Transverse colon (tissue), 4 donors: ENCODE measurements around the gene ELN. TPM values are rescaled to one million over a fixed set of nuclear protein-coding genes. Genes with fewer than 3 reads are reported as not detected.

Experiments used
- DNase-seq: peaks from one replicate; pipeline ENCODE4 v3.0.0-alpha.2; 2019
- H3K27ac ChIP-seq, 4 donors: fragments of 200-600 bp; sonication (generic); 2 replicates each; pipeline ENCODE4 v1.5.1; 2016 to 2018; ENCODE audit warnings: inconsistent platforms in 4 of 4
- H3K27me3 ChIP-seq: fragments of 200-600 bp; sonication (generic); 2 replicates; pipeline ENCODE4 v1.5.1; 2017; ENCODE audit warnings: inconsistent platforms
- H3K36me3 ChIP-seq, 4 donors: fragments of 200-600 bp; sonication (generic); 2 replicates each; pipeline ENCODE4 v1.5.1; 2017 to 2019; ENCODE audit warnings: inconsistent platforms in 4 of 4
- H3K4me1 ChIP-seq, 4 donors: fragments of 200-600 bp; sonication (generic); 2 replicates each; pipeline ENCODE4 v1.5.1; 2017 to 2020; ENCODE audit warnings: inconsistent platforms in 4 of 4
- H3K4me3 ChIP-seq, 4 donors: fragments of 200-600 bp; sonication (generic); 1 replicate in 1 of 4; 2 replicates in 3 of 4; pipeline versions ENCODE4 v1.5.1 to v1.6.1; 2017 to 2019; ENCODE audit warnings: inconsistent platforms in 4 of 4
- H3K9me3 ChIP-seq, 2 donors: fragments of 200-600 bp; sonication (generic); 2 replicates each; pipeline ENCODE4 v1.5.1; 2017 to 2019; ENCODE audit warnings: inconsistent platforms in 2 of 2
- CTCF ChIP-seq, 5 experiments: fragments of 200-600 bp in 3 of 5; fragments of 450-650 bp in 2 of 5; sonication (generic) in 3 of 5; IDR thresholded peaks; 1 replicate in 2 of 5; 2 replicates in 3 of 5; pipeline ENCODE4 v1.5.1; 2016 to 2017; ENCODE audit warnings: antibody characterized with exemption in 5 of 5, inconsistent platforms in 3 of 5, mild to moderate bottlenecking in 2 of 5, moderate library complexity in 1 of 5
- EP300 ChIP-seq: sonication (generic); formaldehyde crosslinking; IDR thresholded peaks from one replicate; pipeline ENCODE4 v1.6.1; 2017; ENCODE audit warnings: antibody characterized with exemption, low read depth
- POLR2A ChIP-seq: fragments of 450-650 bp; IDR thresholded peaks from one replicate; pipeline ENCODE4 v1.6.1; 2016; ENCODE audit warnings: antibody characterized with exemption, mild to moderate bottlenecking, moderate library complexity
- POLR2AphosphoS5 ChIP-seq, 3 donors: sonication (generic); formaldehyde crosslinking; IDR thresholded peaks; one replicate each; pipeline ENCODE4 v1.6.1; 2016; ENCODE audit warnings: antibody characterized with exemption in 3 of 3
- WGBS, 2 donors: methylation state at CpG; one replicate each; pipeline ENCODE4 v1.1.5; 2018; ENCODE audit warnings: low coverage in 1 of 2; 5-methylcytosine and 5-hydroxymethylcytosine counted together
- in situ Hi-C, 4 donors: fragments of 200-750 bp; cut with MboI; loops; one replicate each; pipeline versions ENCODE4 v1.15.0 to v1.15.1; 2017; ENCODE audit warnings: low sequenced_read_pairs in 3 of 4, low pct_ligation_motif_present in 1 of 4, low pct_unique_long_range_greater_than_20kb in 1 of 4
- intact Hi-C: fragments of 100-400 bp; cut with DNase I; formaldehyde crosslinking; loops from one replicate; pipeline ENCODE4 v1.15.1; 2023; ENCODE audit warnings: low total_unique reads
- total RNA-seq, 4 donors: library from RNA; depleted of rRNA; stranded (reverse); fragments of >200 nt; gene quantifications; one replicate each; pipeline ENCODE4 v1.1.0, GENCODE V29; 2016

ELN gene
- total RNA-seq, 4 donors from 2014 or later, result 8.4 to 147 (median 25.8) TPM

DNA sequence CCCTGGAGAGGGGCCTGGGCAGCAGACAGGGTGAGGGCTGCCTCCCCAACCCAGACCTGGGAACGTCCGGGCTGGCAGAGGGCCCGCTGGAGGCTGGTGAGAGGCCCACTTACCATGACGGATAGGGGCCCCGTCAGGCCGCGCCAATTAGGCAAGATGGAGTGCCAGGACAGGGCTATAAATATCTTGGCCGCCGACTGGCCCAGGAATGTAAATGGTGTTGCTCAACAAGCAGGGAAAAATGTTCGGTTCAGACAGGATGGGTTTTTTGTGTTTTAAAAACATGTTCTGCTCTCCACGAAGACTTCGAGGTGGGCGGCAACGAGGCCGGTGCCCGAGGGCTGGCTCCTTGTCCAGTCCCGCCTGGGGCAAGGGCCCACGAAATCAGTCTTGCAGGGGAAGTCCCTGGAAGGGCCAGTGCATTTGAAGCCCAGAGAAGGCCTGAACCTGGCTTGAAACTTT is 35.8 kb upstream of the ELN start:
- DNase-seq, result no peak
- TF ChIP-seq POLR2A (no peak), CTCF (IDR thresholded peaks at IDR 0.05) (no peak), POLR2AphosphoS5 (IDR thresholded peaks at IDR 0.05) (peak; percentile 46 to 76 (median 65)), EP300 (no peak)
- 67 to 93% methylated on average over 8 to 18 of the region's 18 CpGs for WGBS, 2 donors
- intact Hi-C loops, result no loop called here
- no peaks in the 10 kb centered on the region for H3K27me3 ChIP-seq
- no peaks in the 10 kb centered on the region for H3K36me3 ChIP-seq
- in situ Hi-C loops, result no loop called here
- peaks cover 5 to 12% of the 10 kb centered on the region in 2 donors for H3K9me3 ChIP-seq
- H3K4me3 ChIP-seq, result no peak overlapping the region
- H3K27ac ChIP-seq, result peak overlapping the region; percentile 46 to 75 (median 66)
- peaks cover 11 to 24% (median 21%) of the 10 kb centered on the region in 4 donors for H3K4me1 ChIP-seq

GRCh38 chr7:73994023-73994422 is 34.0 kb upstream of the ELN start:
- peaks cover 5 to 12% of the 10 kb centered on the region in 2 donors for H3K9me3 ChIP-seq
- 44 to 79% methylated on average over 7 of the region's 7 CpGs for WGBS, 2 donors
- TF ChIP-seq CTCF (IDR thresholded peaks at IDR 0.05), result no peak
- TF ChIP-seq POLR2AphosphoS5 (IDR thresholded peaks at IDR 0.05), result peak in 2 of 3 donors; percentile 5 to 30
- TF ChIP-seq EP300, result no peak
- TF ChIP-seq POLR2A, result no peak
- H3K4me3 ChIP-seq, result no peak overlapping the region
- intact Hi-C loops (no loop called here), in situ Hi-C loops (no loop called here)
- no peak for DNase-seq
- H3K27ac ChIP-seq, result peak overlapping the region; percentile 8 to 66 (median 44)
- peaks cover 11 to 32% (median 24%) of the 10 kb centered on the region in 4 donors for H3K4me1 ChIP-seq
- no peaks in the 10 kb centered on the region for H3K36me3 ChIP-seq
- H3K27me3 ChIP-seq, result no peaks in the 10 kb centered on the region

DNA sequence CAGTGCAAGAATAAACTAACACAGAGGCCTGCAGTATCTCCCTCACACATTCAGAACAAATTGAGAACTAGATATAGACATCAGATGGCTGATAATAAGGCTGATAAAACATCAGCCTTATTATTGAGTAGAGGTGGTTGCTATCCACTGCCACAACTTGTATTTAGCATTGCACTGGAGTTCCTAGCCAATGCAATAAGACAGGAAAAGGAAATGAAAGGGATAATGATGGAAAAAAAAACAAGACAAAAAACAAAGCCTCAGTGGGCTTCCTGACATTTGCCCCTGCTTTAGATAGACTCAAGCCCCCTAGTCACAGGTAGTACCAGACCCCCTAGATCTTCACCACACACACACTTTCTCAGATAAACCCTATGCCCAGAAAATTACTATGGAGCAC is 33.2 kb upstream of the ELN start:
- peak overlapping the region in 3 of 4 donors; percentile 7 to 43 (median 41) for H3K27ac ChIP-seq
- peaks cover 5 to 12% of the 10 kb centered on the region in 2 donors for H3K9me3 ChIP-seq
- H3K4me1 ChIP-seq, result peaks cover 11 to 39% (median 29%) of the 10 kb centered on the region in 4 donors
- in situ Hi-C loops (no loop called here), intact Hi-C loops (no loop called here)
- no peak overlapping the region for H3K4me3 ChIP-seq
- H3K27me3 ChIP-seq, result no peaks in the 10 kb centered on the region
- H3K36me3 ChIP-seq, result no peaks in the 10 kb centered on the region
- TF ChIP-seq CTCF (IDR thresholded peaks at IDR 0.05) (no peak), POLR2A (no peak), POLR2AphosphoS5 (IDR thresholded peaks at IDR 0.05) (no peak), EP300 (no peak)
- DNase-seq, result no peak

DNA sequence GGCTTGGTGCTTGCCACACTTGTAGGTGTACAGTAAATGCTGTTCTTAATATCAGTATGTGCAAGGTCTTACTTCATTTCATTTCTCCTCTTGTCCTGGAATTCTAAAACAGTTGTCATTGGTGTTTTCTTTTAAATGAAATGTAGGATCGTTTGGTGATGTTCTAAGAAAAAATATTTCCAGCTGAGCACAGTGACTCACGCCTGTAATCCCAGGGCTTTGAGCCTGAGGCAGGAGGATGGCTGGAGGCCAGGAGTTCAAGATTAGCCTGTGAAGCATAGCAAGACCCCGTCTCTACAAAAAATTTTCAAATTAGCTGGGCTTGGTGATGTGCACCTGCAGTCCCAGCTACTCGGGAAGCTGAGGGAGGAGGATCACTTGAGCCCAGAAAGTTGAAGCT is 32.6 kb upstream of the ELN start:
- Histone ChIP-seq H3K27ac (peak overlapping the region in 3 of 4 donors; percentile 7 to 43 (median 41)), H3K27me3 (no peaks in the 10 kb centered on the region), H3K9me3 (peaks cover 5 to 12% of the 10 kb centered on the region in 2 donors), H3K36me3 (no peaks in the 10 kb centered on the region), H3K4me3 (no peak overlapping the region), H3K4me1 (peaks cover 11 to 45% (median 34%) of the 10 kb centered on the region in 4 donors)
- in situ Hi-C loops, result no loop called here
- WGBS, 2 donors, result 40 to 56% methylated on average over 1 to 4 of the region's 4 CpGs
- DNase-seq, result no peak
- TF ChIP-seq CTCF (IDR thresholded peaks at IDR 0.05), result no peak
- no peak for TF ChIP-seq POLR2AphosphoS5 (IDR thresholded peaks at IDR 0.05)
- TF ChIP-seq EP300, result no peak
- no peak for TF ChIP-seq POLR2A
- intact Hi-C loops, result no loop called here
